ENCODE data around the gene HORMAD1.

GRCh38 chr1:150696162-150696561, 24.5 kb downstream of the HORMAD1 start:
- TF ChIP-seq EZH2 (IDR thresholded peaks at IDR 0.05; ENCODE audit: borderline replicate concordance) (no peak), EZH2phosphoT487 (IDR thresholded peaks at IDR 0.05; ENCODE audit: low read depth, severe bottlenecking, unreplicated experiment) (no peak), CTCF (IDR thresholded peaks at IDR 0.05; ENCODE audit: poor library complexity) (no peak)

Data from hepatocyte (in vitro differentiated cells).